GM19467 (cell line): ENCODE data around the gene TMPRSS15.

Experiments
- ATAC-seq: cut with Tn5 transposase; IDR thresholded peaks from one replicate; pipeline ENCODE4 v1.9.1; 2021; ENCODE audit warnings: mild to moderate bottlenecking, moderate library complexity; ENCODE audit not compliant: unreplicated experiment

TMPRSS15 gene

DNA sequence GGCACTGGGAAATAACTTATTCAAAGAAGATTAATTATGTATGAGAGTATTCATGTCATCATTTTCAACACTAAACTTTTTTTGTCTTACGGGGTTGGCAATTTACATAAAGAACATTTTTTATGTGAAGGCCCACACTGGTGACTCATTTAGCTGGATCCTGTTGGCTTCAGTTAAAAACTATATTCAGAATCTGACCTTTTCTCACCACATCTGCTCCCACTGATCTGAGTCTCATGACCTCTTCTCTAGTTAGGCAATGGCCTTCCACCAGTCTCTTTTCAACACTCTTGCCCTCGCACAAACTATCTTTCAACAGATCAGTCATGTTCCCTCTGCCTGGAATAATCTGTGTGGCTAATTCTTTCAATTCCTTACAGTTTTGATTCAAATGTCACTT, 53.4 kb downstream of the TMPRSS15 start:
- ATAC-seq = no peak

DNA sequence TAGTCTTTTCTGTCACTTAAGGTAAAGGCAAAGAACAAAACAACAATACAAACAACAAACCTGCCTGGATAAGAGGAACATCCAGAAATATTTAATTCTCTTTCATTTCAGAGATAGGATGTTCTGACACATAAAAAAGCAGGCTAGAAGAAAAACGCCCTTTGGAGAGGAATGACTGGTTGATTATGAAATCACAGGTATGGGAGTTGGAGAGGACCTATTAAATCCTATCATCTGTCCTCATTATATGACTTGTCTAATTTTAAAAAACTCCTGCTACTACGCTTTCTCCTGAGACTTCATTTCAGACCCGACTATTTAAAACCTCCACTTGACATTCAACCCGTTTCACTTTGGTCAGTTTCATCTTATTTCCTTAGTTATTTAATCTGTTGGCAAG, 54.1 kb downstream of the TMPRSS15 start:
- no peak for ATAC-seq

- ATAC-seq = no peak
These were observed 63.1 kb downstream of the TMPRSS15 start for GRCh38 chr21:18340387-18340942.

- ATAC-seq = no peak
These were observed 67.8 kb downstream of the TMPRSS15 start for GRCh38 chr21:18335651-18336236.

DNA sequence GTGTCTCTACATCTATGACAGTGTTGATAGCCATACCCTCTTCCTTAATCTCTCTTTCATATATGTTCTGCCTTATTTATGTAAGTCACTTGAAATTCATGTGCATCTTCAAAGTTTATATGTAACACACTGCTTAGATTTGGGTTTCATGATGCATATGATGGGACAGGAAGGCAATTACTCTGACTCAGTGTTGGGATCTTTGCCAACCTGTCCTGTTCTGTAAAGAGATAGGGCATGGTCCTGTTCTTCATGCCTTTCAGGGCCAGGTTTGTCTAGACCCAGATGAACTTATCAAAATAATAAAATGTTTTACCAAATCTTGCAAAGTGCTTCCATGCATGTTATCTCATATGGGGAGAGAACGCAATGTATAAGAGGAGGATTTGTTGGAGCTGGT, 69.5 kb downstream of the TMPRSS15 start:
- no peak for ATAC-seq

DNA sequence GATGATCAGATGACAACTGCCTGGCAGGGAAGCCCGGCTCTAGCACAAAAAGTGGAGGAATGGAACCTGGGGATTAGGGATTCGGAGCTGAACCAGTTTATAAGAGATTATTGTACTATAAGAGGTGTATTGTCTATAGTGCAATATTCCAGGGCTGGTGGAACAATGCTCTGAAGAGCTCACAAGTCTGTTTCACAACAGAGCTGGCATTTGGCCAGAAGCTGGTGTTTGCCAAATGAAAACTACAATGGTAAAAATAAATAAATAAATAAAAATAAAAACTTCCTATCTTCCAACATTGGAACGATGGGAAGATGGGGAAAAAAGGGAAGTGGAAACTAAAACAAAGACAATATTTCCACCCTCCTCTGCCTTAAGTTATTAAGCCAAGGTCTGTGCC, 85.4 kb downstream of the TMPRSS15 start:
- no peak for ATAC-seq

- ATAC-seq = no peak
These were observed 105.4 kb downstream of the TMPRSS15 start for GRCh38 chr21:18298228-18298627.

GRCh38 chr21:18294100-18294499, 109.5 kb downstream of the TMPRSS15 start:
- ATAC-seq = no peak

- ATAC-seq = no peak
These were observed 113.7 kb downstream of the TMPRSS15 start for GRCh38 chr21:18289876-18290275.

DNA sequence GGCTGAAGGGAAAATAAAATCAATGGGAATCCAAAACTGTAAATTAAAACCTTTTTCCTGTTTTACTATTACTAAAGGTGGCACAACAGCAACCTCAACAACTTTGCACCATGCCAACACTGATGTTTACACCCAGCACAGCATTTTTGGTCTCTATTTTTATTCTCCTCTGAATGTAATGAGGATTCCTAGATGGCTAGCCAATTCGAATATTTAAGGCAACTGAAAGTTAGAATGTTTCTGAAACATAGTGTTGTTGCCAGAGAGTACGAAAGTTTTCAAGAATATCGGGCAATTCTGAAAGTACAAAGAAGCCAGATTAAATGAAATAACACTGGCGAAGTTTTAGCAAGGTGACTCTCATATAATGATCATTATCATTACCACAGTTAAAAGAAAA, 118.2 kb downstream of the TMPRSS15 start:
- ATAC-seq = no peak

DNA sequence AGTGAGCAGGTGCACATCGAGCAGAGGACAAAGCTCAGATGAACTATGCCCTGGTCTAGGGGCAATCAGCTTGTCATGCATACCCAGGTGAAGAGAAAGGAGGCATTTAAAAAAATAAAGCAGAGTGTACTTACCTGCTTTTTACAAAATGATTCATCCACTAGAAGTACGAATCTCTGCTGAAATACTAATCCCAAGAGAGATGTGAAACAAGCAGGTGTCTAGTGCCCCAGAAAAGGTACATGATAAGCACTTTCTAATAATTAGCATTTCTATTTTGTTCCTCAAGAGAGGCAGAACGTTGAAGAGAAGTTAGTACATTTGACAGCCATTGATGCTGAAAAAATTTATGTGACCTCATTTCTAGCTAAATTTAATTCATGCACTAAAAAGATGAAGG, 127.8 kb downstream of the TMPRSS15 start:
- no peak for ATAC-seq

- ATAC-seq = no peak
These were observed 129.2 kb downstream of the TMPRSS15 start for GRCh38 chr21:18274370-18274769.

- no peak for ATAC-seq
These were observed 130.2 kb downstream of the TMPRSS15 start for GRCh38 chr21:18273400-18273799.

- no peak for ATAC-seq
These were observed 133.7 kb downstream of the TMPRSS15 start for GRCh38 chr21:18269856-18270255.

DNA sequence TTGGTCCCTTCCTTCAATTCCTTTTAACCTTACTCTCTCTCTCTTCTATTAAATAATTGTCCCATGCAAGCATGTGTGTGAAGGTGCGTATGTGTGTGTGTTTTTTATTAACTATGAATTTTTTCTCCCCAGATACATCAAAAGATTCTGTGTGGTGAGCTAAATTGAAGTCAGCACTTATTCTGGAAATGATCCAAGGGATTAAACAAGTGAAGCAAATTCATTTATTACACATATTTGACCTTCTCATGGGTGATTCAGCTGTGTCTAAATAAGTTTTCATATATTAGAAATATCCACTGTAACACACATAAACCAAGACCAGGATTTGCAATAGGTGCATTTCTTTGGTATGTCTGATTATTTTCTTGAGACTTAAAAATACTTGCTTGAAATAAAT, 134.7 kb downstream of the TMPRSS15 start:
- ATAC-seq = no peak

DNA sequence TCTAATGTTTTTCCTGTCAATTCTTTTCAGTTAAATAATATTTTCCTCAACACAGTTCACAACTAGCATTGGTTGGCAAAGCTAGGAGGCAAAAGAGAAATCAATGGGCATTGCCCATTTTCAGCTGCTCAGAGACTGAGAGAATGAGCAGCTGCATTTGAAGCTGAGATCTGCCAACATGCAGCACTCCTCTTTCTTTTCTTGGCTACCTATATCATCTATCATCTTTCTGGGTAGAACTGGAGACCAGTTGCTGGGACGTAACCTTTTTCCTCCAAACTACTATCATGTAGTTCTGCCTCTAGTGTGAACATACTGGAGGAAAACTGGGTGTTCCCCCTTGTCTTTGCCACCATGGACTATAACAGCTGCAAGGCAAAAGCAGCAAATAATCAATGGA, 136.1 kb downstream of the TMPRSS15 start:
- ATAC-seq = no peak

GRCh38 chr21:18265944-18266343, 137.6 kb downstream of the TMPRSS15 start:
- no peak for ATAC-seq

GRCh38 chr21:18253799-18254198, 149.8 kb downstream of the TMPRSS15 start:
- ATAC-seq = no peak

DNA sequence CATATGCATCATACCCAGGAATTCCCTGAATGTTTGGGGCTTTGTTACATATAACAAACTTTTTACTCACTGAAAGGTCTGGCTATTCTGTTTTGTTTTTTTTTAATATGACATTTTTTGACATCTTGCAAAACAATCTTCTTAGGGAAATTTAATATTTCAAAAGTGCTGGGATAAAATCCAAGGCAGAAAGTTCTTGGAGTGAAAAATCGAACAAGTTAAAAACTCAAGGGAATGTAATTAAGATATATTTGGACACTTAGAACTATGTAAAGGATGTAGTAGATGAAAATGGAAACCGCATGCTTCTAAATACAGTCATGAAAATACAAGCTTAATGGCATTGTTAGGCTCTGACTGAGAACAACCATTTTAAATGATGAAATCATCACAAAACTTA, 150.4 kb downstream of the TMPRSS15 start:
- no peak for ATAC-seq

DNA sequence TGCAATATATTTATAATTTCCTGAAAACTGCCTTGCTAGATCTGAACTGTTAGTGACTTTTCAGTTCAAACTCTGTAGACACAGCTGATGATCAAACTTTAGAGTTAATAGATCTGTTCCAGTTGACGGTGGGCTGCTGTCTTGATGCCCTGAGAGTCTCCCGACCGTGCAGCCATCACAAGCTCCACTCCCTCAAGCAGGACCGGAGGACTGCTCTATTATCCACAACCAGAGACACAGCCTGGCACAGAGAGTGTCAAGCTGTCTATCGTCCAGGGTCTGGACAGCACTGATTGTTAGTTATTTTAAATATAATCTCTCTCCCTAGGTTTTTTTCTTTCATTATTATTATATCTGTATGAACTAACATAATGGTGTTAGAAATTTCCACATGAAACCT, 150.9 kb downstream of the TMPRSS15 start:
- no peak for ATAC-seq

GRCh38 chr21:18252256-18252655, 151.3 kb downstream of the TMPRSS15 start:
- ATAC-seq = no peak

DNA sequence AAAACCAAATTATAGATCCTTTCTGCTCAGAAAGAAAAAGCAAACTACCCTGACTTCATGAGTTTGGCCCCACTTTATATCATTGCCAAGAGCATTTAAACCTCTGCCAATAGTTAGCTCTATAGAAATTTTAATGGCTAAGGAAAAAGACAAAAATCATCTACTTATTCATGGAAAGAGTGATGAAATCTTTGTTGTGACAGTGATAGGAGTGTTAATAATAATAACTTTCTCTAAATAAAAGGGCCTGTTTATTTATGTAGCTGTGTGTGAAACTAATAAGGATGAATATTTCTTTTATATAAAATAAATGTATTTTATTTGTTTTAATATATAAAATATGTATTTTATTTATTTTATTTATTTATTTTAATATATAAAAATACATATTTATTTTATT, 152.5 kb downstream of the TMPRSS15 start:
- no peak for ATAC-seq

DNA sequence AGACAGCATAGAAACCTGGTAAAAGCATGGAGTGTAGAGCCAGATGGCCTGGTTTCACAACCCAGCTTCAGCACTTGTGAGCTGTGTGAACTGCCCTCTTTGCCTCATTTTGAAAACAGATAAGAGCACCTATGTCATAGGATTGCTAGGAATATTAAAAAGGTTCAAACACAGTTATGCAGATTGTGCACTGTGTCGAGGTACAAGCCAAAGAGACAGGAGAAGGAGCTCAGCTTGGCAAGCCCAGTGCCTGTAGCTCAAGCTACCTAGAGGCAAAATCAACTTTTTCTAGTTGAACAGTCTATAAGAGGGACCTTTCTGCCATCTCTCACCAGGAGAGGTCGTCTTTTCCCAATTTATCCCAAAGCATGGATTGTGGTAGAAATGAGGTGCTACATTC, 153.9 kb downstream of the TMPRSS15 start:
- no peak for ATAC-seq
